Body of pancreas (tissue), 4 donors: ENCODE data around the gene PRRT4.

Experiments
- POLR2A ChIP-seq, 3 donors: fragments of 450-650 bp; IDR thresholded peaks; one replicate each; pipeline ENCODE4 v1.6.1; 2016; ENCODE audit warnings: antibody characterized with exemption in 3 of 3, mild to moderate bottlenecking in 2 of 3
- TF ChIP-seq, protein P1 (sequence below), 7 experiments: fragments of 450-650 bp in 4 of 7; fragments of 200-600 bp in 3 of 7; sonication (generic) in 3 of 7; IDR thresholded peaks; one replicate each; pipeline ENCODE4 v1.5.1; 2016 to 2019; ENCODE audit warnings: antibody characterized with exemption in 7 of 7

DNA sequence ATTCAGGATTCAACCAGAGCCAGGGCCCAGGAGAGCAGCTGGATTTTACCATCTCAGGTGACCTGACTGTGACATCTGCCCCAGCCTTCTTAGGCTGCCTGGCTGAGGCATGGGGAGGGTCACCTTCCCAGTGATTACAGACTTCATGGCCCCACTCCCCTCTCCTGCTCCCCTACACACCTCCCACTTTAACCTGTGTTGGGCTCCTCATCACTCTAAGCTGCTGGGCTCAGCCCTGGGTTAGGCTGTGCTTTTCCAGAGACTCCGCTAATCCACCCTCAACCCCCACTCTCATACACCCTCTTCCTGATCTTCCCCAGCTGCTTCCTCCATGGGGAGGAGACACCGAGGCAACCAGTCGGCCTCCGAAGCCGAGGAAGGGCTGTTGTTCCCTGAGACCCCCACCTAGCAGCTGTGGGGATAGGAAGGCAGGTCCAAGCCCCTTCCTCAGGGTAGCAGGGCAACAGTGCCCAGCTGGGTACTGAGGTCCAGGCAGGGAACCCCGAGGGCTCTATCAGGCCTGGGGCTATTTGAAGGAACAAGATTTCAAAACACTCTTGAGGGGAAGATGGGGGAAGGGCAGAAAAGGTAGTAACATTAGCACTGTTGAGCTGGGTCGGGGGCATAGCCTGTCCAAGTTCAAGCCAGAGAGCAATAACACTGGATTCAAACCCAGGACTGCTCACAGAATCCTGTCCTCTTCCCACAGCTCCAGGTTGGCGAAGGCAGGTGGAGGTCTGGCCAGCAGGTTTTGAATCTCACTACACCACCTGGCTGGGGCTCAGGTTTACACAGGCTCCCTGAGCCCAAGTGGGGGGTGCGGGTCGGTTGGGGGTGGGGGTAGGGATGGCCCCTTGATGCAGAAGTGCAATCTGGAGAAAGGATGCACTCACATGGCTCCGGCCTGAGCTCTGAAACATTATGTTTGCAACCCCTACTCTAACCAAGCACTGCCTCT, 46.5 kb upstream of the PRRT4 start:
- TF ChIP-seq, protein P1, sequence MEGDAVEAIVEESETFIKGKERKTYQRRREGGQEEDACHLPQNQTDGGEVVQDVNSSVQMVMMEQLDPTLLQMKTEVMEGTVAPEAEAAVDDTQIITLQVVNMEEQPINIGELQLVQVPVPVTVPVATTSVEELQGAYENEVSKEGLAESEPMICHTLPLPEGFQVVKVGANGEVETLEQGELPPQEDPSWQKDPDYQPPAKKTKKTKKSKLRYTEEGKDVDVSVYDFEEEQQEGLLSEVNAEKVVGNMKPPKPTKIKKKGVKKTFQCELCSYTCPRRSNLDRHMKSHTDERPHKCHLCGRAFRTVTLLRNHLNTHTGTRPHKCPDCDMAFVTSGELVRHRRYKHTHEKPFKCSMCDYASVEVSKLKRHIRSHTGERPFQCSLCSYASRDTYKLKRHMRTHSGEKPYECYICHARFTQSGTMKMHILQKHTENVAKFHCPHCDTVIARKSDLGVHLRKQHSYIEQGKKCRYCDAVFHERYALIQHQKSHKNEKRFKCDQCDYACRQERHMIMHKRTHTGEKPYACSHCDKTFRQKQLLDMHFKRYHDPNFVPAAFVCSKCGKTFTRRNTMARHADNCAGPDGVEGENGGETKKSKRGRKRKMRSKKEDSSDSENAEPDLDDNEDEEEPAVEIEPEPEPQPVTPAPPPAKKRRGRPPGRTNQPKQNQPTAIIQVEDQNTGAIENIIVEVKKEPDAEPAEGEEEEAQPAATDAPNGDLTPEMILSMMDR (IDR thresholded peaks at IDR 0.05), result no peak
- peak in 1 of 3 donors; percentile 9 for TF ChIP-seq POLR2A (IDR thresholded peaks at IDR 0.05)
